NCI-H69 (cell line): ENCODE results near the gene SERTM2.
"Not testable (repeated sequence)": the region's sequence is repeated elsewhere in the genome, so short reads cannot be mapped to it uniquely, and the experiment has no call there.

Experiments used
- DNase-seq: peaks from one replicate; lab custom pipeline; 2025; lab: John Stamatoyannopoulos, UW

Gene SERTM2

GRCh38 chrX:111511477-111511876 is at the start of gene SERTM2:
TSS of gene SERTM2 (plus strand) at chrX:111511645. CDS start at chrX:111518858, 7,213 bp downstream.
- DNase-seq: peak; percentile 84

GRCh38 chrX:111465669-111466068 is 45.8 kb upstream of the SERTM2 start:
- DNase-seq: no peak

GRCh38 chrX:111467896-111468295 is 43.5 kb upstream of the SERTM2 start:
- peak; percentile 77 for DNase-seq

- no peak for DNase-seq
These were observed 40.6 kb upstream of the SERTM2 start for GRCh38 chrX:111470681-111471403.

GRCh38 chrX:111481896-111482295 is 29.5 kb upstream of the SERTM2 start:
- no peak for DNase-seq

DNA sequence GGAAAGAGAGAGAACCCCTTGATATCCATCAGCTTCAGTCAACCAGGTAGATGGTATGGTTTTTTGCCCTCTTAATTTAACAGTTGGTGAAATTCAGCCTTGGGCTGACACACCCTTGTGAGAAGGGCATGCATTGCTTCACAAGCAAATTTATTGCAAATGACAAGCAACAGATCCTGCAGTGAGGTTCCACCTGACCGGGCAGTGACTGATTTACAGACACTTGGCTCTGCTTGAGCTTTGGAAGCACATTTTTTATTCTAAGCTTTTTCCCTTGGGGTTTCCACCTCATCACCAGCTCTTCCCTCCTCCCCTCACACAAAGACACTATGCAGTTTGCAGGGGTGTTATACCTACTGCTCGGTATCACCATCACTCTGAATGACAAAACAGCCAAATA is 28.3 kb upstream of the SERTM2 start:
- peak; percentile 55 for DNase-seq

DNA sequence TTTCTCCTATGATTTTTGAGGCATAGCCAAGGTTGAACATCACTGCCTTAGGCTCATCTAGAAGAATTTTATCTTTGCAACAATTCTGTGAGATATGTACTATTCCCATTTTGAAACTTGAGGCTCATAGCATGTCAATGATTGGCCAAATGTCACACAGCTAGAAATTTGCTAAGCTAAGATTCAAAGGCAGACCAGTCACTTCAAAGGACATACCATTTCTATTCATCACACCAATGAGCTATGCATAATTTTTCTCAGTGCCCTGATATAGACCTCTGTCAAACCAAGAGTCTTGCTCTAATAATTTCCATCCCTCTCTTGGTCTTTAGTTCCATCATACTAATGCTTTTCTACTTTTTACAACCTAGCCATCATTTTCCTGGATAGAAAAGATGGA is 27.6 kb upstream of the SERTM2 start:
- DNase-seq: no peak

DNA sequence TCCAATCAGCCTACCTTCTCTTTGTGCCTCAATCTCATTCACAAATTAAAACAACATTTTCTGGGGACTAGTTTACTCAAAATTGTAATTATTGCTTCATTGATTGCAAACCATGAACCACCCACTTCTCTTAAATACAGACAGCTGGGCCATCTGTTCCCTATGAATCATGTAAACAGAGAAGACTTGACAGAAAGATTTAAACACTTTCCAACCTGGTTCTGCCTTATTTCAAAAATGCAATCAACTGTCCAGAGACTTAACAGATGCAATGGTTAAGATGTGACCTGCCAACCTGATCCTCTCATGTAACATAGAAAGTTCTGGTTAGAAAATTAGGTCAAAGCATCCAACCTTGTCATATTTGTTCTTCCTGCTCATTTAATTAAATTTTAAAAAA is 20.8 kb upstream of the SERTM2 start:
- peak; percentile 93 for DNase-seq

- peak; percentile 93 for DNase-seq
These were observed 19.4 kb upstream of the SERTM2 start for GRCh38 chrX:111492085-111492484.

DNA sequence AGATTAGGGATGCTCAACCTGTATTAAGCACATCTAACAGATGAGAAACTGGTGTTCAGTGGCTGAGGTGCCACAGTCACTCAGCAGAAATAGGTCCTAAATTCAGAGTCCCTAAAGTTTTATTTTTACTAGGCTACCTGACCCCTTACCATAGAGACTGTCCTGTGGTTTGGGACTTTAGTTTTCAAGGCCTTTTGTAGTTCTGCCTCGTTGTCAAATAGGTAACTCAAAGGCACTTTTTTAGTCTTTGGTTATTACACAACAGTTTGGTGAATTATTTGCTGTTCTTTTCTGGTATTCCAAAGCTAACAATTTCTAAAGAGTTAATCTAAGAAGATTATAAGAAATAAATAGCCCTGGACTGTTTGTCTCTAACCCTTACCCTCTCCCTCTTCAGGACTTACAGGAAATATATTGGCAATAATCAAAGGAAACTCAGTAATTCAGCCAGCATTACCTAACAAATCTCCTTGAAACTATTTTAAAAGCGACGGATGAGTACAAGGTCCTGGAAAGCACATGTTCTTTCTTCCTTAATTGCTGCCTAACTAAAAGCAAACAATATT is 12.8 kb upstream of the SERTM2 start:
- DNase-seq: no peak

GRCh38 chrX:111503485-111503993 is 7.9 kb upstream of the SERTM2 start:
- DNase-seq: peak; percentile 88

GRCh38 chrX:111504941-111505340 is 6.5 kb upstream of the SERTM2 start:
- DNase-seq: no peak

- peak; percentile 45 for DNase-seq
These were observed 5.7 kb upstream of the SERTM2 start for GRCh38 chrX:111505783-111506182.

GRCh38 chrX:111506826-111507225 is 4.6 kb upstream of the SERTM2 start:
- no peak for DNase-seq

DNA sequence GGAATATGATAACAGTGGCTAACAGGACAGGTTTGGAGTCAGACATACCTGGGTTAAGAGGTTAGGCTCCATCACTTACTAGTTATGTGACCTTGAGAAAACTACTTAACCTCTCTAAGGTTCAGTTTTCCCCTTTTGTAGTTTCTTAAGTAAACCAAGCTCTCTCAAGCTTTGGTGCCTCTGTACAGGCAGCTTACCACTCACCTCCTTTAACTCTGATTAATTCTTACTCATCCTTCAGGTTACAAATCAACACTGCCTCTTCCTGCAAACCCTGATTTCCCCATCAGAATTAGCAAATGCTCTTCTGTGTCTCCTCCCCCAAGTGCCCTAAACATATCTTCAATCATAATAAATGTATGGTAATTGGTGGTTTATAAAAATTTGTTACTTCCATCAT is 3.5 kb upstream of the SERTM2 start:
- no peak for DNase-seq

- peak; percentile 72 for DNase-seq
These were observed 3.9 kb downstream of the SERTM2 start for GRCh38 chrX:111515298-111515697.

- DNase-seq: peak; percentile 26
These were observed 7.2 kb downstream of the SERTM2 start for GRCh38 chrX:111518667-111519066.

- peak; percentile 88 for DNase-seq
These were observed 7.8 kb downstream of the SERTM2 start for GRCh38 chrX:111519215-111519614.

- peak; percentile 56 for DNase-seq
These were observed 9.1 kb downstream of the SERTM2 start for GRCh38 chrX:111520506-111520905.

- DNase-seq: peak; percentile 73
These were observed 9.7 kb downstream of the SERTM2 start for GRCh38 chrX:111521169-111521568.

DNA sequence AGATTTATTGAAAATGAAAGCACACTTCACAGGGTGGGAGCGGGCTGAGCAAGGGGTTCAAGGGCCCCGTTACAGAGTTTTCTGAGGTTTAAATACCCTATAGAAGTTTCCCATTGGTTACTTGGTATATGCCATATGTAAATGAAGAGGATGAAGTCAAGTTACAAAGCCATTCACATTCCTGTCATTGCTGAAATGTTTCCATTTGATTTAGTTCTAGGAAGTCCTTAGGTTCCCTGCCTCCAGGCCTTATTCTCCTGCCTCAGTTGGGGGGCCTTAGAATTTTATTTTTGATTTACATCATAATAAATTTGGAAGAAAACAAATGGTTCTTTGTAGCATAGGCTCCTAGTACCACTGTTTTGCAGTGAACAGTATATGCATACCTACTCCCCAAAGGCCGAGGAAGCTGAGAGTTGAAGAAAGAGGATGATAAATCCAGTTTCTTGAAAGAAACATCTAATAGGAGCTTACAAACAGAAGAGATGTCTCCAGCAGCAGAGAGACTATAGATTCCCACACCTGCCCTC is 31.8 kb downstream of the SERTM2 start:
- DNase-seq: no peak

- DNase-seq: not testable (repeated sequence)
These were observed 37.8 kb downstream of the SERTM2 start for GRCh38 chrX:111549235-111549634.

DNA sequence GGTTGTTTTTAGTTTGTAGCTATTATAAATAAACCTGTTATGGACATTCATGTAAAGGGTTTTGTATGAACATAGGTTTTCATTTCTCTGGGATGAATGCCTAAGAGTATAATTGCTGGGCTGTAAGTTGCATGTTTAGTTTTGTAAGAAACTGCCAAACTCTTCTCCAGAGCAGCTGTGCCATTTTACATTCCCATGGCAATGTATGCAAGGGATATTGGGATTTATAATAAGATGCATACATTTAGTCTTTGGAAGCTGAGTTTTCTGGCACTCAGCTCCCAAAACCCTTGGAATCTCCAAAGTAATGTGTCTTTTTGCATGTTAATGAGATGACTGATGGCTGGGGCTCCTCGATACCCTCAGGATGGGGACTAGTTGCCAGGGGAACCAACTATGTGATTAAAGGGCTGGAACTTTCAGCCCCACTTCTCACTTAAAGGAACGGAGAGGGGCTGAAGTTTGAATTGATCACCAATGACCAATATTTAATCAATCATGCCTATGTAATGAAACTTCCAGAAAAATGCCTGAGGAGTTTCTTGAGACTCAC is 44.0 kb downstream of the SERTM2 start:
- no peak for DNase-seq
